Esophagus mucosa (tissue), 1 donor: ENCODE data around the gene TRPM2. TPM values are rescaled to one million over a fixed set of nuclear protein-coding genes. Genes with fewer than 3 reads are reported as not detected.

Source experiments
- ATAC-seq: fragments of 200-7000 bp; cut with Tn5 transposase; one replicate; pipeline ENCODE4 v1.9.1; 2020
- total RNA-seq: library from RNA; stranded (reverse); gene quantifications from one replicate; pipeline ENCODE4 v1.2.4, GENCODE V29; 2023
- donor health status: DM: yes; HTN: yes; CAD: no.

TRPM2 gene
- total RNA-seq, 1 donor from 2014 or later, result 1.2 TPM

DNA sequence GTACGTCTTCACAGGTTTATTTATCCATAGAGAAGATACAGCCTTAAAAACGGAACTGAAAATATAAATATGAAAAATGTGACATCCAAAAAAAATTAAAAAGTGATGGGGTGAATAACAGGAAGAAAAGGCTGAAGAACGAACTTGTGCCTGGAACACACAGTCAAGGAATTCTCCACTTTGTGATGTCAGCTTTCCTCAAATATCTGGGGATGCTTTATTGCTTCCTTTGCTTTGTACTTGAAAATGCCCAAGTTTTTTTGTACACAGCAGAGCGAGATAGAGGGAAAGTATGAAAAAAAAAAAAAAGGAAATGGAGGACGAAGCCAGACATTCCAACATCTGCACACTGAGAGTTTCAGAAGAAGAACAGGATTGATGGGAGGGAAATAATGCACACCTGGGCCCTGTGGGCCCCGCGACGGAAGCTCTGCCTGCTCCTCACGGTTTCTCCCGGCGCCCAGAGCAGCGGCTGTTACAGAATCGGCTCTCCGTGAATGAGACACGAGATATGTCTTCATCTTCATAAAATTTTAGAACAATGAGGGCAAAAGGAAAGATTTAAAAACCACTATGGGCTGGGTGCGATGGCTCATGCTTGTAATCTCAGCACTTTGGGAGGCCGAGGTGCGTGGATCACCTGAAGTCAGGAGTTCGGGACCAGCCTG is 91.9 kb downstream of the TRPM2 start:
- no peak for ATAC-seq

DNA sequence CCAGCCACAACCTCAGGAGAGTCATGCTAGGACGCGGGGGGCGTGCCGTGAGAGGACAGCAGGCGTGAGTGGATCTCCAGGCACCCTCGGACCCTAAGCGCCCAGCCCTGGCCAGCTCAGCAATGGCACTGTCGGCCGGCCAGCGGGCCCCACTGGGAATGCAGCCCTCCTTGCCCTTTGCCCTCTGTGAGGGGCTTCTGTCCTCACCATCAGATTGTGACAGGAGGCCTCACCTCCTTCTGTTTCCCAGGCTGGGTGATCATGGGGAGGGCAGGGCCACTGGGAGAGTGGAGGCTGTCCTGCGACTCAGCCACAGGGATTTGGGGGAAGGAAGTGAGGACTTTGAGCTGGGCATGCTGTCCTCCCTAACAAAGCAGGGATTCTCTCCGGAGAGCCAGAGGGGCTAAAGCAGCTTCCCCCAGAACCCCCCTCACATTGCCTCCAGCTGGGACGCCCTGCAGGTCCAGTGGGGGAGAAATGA is 95.3 kb downstream of the TRPM2 start:
- ATAC-seq, result no peak

DNA sequence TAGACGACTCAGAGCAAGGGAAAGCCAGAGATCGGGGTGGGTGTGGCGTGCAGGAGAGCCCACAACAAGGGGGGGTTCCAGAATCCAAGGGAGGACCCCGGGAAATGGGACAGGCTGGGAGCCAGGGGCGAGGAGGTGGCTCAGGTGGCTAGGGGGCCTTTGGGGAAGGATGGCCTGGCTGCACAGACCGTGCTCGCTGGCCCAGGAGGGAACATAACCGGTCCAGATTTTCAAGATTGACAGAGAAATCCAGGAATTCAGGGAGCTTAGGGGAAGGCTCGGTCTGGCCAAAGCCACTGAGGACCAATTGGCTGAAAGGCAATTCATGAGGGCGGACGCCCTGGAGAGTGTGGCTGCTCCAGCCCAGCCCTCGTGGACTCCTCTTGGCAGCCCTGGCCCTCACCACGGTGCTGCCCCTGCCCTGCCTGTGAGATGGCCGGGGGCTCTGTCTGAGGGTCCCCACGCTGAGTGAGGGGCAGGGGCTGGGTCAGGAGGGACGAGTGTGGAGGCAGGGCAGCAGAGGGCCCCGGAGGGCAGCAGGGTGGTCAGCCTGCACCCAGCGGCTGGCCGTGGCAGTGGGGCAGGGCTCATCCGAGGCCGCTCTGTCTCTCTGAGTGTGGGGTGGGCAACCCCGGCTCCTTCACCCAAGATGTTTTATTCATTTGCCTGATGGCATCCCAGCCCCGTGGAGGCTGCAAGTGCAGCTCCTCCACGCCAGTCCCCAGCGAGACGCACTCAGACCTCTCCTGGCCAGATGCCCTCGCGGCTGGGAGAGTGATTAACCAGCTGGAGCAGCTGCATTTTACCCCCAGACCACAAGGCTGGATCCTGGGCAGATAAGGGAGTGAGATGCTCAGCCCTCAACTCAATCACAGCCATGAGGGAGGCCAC is 96.3 kb downstream of the TRPM2 start:
- peak; percentile 15 for ATAC-seq

DNA sequence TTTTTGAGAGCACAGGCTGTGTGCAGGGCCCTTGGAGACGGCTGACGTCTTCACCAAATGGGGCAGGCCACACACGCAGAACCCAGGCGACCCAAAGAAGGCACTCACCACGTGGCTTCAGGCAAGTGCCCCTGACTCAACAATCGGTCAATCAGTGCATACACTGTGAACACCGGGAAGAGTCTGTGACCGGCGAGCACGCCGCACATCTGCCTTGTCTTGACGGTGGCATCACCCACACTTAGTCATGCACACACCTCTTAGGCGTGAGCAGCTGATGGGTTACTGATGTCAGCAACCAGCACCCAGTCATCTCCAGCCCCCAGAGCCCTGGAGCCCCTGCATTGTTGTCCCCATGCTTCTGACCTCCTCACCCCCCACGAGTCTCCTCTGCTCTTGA is 97.0 kb downstream of the TRPM2 start:
- no peak for ATAC-seq

DNA sequence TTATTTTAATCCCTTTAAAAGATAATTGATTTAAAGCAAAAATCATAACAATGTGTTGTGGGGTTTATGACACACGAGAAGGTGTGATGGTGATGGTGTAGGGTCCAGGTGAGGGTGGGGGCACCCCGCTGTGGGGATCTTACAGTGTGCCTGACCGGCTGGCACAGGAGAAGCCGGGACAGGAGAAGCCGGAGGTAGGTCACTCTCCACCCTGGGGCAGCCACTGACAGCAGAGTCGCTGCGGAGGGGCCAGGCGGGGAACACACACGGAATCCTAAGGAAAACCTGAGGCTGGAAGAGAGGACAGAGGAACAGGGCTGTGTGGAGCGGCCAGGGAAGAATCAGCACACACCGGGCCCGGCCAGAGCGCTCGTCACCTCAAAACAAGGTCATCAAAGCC is 97.6 kb downstream of the TRPM2 start:
- ATAC-seq, result no peak

DNA sequence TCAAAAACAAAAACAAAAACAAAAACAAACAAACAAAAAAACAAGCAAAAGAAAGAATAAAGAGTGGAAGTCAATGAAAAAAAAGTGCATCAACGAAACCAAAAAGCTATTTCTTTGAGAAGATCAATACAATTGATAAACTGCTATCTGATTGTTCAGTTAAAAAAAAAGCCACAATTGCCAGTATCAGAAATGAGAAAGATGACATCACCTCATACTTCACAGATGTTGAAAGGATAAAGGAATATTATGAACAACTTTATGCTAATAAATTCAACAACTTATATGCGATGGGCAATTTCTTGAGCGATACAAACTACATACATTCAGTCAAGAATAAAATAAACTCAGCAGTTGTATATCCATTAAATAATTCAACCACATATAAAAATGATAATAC is 99.7 kb downstream of the TRPM2 start:
- ATAC-seq, result no peak

DNA sequence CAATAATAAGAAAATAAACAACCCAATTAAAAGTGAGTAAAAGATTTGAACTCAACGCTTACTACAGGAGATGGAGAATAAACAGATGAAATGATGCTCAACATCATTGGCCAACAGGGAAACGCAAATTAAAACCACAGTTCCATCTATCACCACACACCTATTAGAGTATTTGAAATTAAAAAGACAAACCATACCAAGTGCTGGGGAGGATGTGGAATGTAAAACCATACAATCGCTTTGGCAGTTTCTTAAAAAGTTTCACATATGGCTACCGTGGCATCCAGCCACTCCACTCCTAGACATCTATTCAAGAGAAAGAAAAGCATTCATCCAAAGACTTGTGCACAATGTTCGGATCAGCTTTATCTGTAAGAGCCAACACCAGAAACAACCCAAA is 100.6 kb downstream of the TRPM2 start:
- ATAC-seq, result no peak

DNA sequence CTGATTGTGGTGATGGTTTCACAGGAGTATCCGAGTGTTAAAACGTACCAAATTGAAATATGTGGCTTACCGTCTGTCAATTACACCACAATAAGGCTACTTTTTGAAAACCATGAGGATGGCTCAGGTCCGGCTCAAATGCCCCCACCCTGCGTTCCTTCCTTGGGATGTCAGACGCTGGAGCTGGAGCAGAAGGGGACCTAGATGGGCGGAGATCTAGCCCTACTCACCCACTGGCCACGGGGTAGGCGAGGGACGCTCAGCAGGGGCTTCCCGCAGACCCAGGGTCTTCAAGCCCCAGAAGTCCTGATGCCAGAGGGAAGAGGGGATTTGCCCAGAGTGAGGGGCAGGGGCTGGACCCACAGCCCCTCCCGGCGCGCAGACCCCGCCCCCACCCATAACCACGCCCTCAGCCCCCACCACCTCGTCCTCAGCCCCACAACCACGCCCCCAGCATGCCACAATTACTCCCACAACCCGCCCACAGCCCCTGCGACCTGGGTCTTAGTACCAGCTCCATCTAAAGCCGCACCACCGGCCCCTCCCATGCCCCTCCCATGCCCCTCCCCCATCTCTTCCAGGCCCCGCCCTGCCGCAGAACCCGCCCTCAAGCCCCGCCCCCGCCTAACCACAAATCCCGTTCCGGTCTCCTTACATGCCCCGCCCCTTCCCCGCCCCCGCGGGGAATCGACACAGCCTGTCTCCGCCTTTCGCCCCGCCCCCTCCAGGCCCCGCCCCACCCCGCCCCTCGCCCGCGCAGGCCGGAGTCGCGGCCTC is 101.5 kb downstream of the TRPM2 start, which contains the start of gene LRRC3:
TSS of gene LRRC3 (plus strand) at position 764 of the 777 bp plus-strand sequence. CDS start 1,135 bp downstream, outside the sequence.
- ATAC-seq, result peak; percentile 79

DNA sequence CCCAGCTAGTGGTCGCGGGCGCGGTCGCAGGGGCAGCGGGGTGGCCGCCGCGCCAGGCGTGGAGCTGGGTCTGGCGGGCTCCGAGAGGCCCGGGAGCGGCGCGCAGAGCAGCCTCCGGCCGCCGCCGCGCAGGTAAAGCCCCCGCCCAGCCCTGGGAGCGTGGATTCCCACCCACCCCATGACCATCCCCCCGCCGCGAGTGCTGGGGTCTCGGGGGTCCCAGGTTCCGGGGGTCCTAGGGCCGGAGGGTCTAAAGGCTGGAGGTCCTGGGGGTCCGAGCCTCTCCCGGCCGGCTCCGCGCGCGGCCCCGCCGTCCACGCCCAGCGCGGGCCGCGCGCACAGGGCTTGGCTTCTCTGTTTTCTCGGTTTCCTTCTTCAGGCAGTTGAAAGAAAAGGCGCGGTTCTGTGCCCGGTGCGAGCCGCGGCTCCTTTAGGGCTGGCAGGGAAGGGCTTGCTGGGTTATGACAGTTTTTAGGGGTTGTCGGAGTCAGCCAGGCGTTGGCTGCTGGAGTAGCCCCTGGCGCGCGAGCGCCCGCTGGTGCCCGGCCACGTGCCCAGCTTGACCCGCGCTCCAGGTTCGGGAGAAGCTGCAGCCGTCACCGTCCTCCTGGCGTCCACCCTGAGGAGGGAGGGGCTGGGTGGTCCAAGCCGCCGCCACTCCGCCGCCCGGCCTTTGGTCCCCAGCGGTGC is 102.2 kb downstream of the TRPM2 start:
- ATAC-seq, result peak; percentile 43

DNA sequence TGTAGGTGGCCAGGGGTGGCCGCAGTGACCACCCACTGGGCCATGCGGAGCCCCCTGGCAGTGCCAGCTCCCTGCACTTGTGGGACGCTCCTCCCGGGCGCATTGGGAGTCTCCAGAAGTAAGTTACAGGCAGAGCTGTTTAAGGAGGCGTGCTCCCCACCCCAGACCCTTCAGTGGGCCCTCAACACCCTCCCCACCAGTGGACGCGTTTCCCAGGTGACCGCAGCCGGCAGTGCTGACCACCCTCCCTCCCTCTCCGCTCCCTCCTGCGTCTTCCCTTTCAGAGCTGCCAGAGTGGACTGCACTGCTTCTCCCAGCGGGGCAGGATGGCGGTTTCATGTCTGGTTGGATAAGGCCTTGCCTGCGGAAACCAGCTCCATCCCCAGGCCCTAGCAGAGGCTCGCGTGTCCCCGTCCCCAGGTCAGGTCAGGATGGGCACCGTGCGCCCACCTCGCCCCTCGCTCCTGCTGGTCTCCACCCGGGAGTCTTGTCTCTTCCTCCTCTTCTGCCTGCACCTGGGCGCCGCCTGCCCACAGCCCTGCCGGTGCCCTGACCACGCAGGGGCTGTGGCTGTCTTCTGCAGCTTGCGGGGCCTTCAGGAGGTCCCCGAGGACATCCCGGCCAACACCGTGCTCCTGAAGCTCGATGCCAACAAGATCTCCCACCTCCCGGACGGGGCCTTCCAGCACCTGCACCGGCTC is 102.9 kb downstream of the TRPM2 start:
- ATAC-seq, result peak; percentile 7

DNA sequence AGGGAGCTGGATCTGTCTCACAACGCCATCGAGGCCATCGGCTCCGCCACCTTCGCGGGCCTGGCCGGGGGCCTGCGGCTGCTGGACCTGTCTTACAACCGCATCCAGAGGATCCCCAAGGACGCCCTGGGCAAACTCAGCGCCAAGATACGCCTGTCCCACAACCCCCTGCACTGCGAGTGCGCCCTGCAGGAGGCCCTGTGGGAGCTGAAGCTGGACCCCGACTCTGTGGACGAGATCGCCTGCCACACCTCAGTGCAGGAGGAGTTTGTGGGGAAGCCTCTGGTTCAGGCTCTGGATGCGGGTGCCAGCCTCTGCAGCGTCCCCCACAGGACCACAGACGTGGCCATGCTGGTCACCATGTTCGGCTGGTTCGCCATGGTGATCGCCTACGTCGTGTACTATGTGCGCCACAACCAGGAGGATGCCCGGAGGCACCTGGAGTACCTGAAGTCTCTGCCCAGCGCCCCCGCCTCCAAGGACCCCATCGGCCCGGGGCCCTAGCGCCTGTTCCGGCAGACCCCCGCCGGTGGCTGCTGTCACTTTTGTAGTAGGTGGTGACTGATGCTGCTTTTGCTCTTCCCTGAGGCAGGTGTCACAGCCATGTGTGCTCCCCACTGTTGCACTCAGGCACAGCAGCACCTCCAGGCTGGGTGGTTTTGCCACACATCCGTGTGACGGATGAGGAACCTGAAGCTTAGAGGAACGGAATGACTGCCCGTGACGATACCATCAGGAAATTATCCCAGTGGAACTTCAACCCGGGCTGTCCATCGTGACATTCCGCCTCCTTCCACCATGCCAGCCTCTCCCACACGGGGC is 103.7 kb downstream of the TRPM2 start:
- ATAC-seq, result no peak

DNA sequence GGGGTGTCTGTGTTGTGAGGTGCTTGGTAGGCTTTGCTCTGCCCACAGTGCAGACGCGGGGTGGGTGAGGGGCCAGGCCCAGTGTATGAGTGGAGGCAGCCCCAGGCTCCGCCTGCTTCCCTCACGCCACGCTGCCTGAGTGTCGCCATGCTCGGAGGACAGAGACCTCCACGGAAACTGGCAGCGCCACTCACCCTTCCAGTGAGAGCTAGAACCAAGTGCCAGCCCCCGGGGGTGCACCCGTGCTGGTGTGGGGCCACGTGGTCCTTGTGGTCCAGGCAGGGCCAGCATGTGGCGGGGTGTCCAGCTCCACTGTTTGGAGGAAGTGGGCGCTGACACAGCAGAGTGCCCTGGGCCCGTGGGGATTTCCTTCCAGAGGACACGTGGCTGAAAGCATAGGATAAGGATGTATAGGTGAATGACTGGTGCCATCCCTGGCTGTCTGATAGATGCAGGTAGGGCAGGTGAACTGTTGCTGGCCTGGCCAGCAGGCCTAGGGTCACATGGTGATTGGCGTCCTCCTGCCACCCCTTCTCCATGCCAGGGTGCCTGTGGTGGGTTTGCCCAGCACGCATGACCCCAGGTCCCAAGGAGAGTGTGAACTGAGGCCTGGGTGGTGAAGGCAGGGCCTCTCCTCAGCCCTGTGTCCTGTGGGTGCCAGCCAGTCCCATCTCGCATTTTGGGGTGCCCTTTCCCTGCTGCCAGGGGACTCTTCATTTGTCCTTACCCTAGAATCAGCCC is 105.7 kb downstream of the TRPM2 start:
- no peak for ATAC-seq

DNA sequence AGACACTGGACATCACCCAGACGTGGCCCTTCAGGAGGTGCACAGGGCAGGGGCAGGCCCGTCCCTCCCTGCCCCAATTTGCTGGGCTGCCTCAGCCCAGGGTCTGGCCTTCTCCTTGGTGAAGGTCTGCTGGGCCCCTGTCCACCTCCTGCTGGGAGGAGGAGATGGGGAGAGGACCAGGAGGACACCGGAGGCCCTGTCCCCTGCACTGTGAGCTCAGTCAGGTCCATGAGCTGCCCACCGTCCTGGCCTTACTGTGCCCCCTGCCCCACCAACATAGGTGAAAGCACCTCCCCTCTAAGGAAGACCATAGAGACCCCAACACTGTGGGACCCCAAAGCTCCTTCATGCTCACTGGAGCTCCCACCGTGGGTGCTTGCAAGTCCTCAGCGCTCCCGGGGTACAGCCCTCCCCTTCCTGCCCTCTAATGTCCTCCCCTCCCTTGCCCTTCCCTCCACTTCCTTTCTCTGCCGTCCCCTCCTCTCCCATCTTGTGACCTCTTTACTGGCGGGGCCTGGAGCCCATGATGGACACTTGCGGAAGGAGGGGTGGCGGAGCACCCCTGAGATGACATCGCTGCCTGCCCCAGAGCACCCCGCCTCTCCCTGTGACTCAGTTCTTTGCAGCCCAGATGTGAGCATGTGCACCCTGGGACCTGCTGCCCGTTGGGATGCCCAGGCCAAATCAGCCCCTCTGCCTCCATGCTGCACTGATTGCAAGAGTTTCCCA is 106.5 kb downstream of the TRPM2 start:
- ATAC-seq, result no peak

DNA sequence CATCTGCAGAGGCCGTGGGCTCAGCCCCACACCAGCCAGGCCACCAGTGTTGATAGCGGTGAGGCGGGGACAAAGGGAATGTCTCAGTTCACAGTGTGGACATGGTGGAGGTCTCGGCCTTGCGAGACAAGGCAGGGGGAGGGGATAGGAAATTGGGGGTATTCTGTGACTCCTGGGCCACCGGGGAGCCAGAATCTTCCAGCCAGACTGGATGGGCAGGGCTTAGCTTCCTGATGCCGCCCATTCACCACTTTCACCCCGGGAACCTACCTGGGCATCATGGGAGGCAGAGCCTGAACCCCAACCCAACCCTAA is 107.0 kb downstream of the TRPM2 start:
- no peak for ATAC-seq

DNA sequence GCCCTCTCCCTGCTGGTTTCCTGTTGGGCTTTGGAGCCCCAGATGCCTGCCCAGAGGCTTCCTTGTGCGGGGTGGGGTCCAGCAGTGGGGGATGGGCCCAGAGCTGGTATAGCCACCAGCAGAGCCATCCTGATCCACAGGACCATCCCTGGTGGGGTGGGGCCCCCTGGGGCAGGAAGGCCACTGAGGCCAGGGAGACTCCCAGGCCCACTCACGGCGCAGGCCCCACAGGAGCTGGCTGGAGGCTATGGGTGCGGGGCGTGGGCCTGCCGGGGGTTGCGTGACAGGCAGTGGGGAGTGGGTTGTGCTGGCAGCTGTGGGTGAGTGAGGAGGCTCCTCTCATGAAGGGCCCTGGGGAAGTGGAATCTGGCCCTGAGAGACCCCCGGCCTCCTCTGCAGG is 107.6 kb downstream of the TRPM2 start:
- no peak for ATAC-seq

DNA sequence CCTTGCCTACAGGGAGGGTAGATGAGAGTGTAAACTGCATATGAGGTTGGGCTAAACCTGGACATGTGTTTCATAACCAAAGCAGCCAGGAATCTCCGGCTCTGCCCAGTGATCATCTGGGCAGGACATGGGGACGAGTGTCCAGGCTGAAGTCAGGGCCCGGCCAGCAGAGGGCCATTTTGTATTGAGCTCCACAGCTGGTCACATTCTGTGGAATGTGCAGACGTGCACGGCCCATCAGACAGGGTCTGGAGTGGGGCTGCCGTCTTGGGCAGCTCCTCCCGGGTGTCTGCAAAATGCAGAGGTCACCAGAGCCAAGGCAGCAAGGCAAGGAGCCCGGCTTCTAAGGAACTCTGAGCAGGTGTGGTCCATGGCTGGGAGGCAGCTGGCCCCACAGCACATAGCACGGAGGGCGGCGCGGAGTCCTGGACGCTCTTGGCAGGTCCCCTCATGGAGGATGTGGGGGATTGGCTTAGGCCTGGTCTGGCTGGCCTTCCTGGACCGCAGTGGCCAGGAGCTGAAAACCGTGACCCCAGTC is 108.1 kb downstream of the TRPM2 start:
- no peak for ATAC-seq

DNA sequence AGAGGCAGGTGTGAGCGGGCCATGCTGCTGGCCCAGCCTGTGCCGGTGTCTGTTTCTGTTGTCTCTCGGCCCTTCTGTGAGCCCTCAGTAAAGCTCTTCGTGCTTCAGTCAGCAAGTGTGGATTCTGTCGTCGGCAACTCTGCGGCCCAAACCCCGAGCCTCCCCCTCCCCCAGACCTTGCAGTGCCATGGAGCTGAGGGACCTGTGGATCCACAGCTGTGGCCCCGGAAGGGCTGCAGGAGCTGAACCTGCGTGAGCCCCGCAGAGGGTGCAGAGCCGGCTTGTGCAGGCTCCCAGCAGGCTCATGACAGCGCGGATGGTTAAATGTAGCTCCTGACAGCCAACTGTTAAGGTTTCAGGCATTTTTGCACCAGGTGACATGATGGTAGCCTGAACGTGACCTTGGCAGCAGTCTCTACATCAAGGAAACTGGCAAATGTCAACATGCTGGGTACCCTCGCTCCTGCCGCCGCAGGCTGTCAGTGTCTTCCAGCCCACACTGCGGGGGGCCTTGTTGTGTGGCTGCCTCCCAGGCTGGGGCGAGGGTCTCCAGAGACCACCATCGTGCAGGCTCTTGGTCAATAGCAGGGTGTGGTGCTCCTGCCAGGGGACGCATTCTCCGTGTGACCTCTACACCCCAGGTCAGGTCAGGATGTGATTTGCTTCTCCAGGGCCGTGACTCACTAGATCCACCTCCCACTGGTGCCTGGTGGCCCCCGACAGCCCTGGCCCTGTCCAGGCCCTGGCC is 108.8 kb downstream of the TRPM2 start:
- no peak for ATAC-seq

DNA sequence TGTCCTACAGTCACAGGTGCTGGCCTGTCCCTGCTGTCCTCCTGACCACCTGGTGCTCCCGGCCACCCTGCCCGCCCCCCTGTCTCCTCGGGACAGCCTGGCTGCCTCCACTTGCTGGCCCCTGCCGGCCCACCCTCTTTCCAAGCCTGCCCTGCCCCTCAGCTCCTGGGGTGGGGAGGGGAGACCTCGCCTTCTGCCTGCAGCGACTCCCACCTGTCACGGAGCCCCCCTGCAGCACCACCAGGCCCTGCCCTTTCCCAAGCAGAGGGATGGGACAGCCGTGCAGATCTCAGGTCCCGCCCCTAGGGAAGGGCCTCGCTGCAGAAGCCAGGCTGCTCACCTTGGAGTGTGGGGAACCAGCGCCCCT is 109.4 kb downstream of the TRPM2 start:
- no peak for ATAC-seq

DNA sequence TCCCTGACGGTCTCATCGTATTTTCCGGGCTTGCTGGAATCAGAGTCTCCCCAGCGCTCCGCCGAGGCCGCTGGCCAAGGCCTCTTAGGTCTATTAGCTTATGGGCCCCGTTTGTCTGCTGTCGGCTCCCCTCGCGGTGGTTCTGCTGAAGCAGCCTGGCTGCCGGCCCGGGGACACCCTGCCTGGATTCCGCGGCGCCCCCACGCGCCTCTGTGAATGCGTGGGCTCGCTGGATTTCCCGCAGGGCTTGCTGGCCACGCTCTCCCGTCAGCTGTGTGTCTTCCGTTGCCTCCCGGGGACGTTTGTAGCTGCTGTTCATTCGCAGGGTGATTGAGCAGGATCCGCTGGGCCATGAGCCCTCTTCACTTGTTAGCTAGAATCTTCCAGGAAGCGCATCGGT is 110.3 kb downstream of the TRPM2 start:
- no peak for ATAC-seq
